Suprapubic skin (tissue), 4 donors: ENCODE measurements around the gene TMEM256.

Source experiments
- POLR2A ChIP-seq, 2 donors: fragments of 450-650 bp; IDR thresholded peaks; one replicate each; pipeline ENCODE4 v1.6.1; 2017; ENCODE audit warnings: antibody characterized with exemption in 2 of 2, mild to moderate bottlenecking in 2 of 2, moderate library complexity in 2 of 2
- POLR2AphosphoS5 ChIP-seq, 3 donors: sonication (generic); formaldehyde crosslinking; IDR thresholded peaks; one replicate each; pipeline ENCODE4 v1.6.1; 2017; ENCODE audit warnings: antibody characterized with exemption in 3 of 3
- TF ChIP-seq, protein P1 (sequence below), 2 donors: fragments of 200-600 bp in 1 of 2; fragments of 450-650 bp in 1 of 2; sonication (generic) in 1 of 2; IDR thresholded peaks; one replicate each; pipeline ENCODE4 v1.5.1; 2016 to 2019; ENCODE audit warnings: antibody characterized with exemption in 2 of 2, mild to moderate bottlenecking in 1 of 2, moderate library complexity in 1 of 2

DNA sequence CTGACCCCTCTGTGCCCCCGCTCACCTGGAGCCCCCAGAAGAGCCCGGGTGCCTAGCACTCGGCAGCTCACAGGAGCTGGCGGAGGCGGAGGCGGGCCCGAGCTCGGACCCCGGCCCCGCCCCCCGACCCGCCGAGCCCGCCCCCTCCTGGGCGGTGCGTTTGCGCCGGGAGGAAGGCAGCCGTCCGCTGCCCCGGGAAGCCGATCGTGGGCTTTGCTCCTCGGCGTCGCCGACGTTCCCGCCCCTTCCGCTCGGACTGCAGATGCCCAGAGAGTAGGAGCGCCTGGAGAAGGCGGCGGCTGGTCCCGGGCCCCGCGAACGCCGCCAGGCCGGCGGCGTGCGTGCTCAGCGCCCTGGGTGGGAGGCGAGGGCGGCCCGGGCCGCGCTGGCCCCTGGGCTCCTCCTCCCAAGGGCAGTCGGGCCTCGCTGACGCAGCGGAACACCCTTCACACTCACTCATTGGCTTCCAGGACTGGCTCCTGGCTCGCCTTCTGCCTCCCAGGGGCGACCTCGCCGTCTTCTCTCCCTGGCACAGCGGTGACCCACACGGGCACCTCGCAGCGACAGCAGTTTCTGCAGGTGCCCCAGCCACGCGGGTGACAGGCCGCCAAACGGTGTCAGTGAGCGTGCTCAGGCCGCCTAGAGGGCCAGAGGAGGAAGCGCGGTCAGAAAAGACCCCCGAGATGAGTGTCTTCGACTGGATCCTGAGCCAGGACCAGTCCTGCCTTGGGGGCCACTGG lies 9.3 kb downstream of the TMEM256 start, which contains the start of gene PLSCR3:
- TF ChIP-seq POLR2A (IDR thresholded peaks at IDR 0.05) = peak; percentile 25 to 65
- TF ChIP-seq, protein P1, sequence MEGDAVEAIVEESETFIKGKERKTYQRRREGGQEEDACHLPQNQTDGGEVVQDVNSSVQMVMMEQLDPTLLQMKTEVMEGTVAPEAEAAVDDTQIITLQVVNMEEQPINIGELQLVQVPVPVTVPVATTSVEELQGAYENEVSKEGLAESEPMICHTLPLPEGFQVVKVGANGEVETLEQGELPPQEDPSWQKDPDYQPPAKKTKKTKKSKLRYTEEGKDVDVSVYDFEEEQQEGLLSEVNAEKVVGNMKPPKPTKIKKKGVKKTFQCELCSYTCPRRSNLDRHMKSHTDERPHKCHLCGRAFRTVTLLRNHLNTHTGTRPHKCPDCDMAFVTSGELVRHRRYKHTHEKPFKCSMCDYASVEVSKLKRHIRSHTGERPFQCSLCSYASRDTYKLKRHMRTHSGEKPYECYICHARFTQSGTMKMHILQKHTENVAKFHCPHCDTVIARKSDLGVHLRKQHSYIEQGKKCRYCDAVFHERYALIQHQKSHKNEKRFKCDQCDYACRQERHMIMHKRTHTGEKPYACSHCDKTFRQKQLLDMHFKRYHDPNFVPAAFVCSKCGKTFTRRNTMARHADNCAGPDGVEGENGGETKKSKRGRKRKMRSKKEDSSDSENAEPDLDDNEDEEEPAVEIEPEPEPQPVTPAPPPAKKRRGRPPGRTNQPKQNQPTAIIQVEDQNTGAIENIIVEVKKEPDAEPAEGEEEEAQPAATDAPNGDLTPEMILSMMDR (IDR thresholded peaks at IDR 0.05) = no peak
- peak in 1 of 3 donors; percentile 22 for TF ChIP-seq POLR2AphosphoS5 (IDR thresholded peaks at IDR 0.05)
